HG03095 (cell line): ENCODE data around the gene ADNP2.

Source experiments
- ATAC-seq: cut with Tn5 transposase; IDR thresholded peaks from one replicate; pipeline ENCODE4 v1.9.1; 2021; ENCODE audit warnings: moderate library complexity; ENCODE audit not compliant: unreplicated experiment

The ADNP2 gene

GRCh38 chr18:80105369-80106167 lies 3.5 kb upstream of the ADNP2 start:
- ATAC-seq: peak; percentile 49

DNA sequence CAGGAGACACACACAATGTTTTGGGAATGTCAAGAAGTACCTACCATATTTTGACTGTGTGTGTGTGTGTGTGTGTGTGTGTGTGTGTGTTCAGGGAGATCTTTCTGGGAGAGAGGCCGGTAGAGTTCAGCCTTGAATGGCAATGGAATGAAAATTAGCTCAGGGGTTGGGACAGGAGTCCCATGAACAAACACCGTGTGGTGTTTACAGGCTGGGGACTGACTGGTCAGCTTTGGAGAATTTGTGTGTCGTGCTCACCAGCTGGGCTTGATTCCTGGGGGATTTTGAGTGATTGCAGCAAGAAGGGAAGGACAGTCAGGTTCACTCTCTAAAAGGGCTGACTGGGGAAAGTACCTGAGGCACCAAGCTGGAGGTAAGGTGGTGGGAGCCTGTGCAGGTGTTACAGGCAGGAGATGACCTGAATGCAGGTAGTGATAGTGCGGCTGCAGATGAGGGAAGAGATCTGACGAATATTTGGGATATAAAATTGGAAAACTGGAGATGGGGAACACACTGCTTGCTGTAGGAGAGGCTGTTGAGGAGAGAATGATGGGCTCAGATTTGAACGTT lies 2.5 kb upstream of the ADNP2 start:
- ATAC-seq: no peak

- no peak for ATAC-seq
Observed at GRCh38 chr18:80107426-80107825, 1.6 kb upstream of the ADNP2 start.

DNA sequence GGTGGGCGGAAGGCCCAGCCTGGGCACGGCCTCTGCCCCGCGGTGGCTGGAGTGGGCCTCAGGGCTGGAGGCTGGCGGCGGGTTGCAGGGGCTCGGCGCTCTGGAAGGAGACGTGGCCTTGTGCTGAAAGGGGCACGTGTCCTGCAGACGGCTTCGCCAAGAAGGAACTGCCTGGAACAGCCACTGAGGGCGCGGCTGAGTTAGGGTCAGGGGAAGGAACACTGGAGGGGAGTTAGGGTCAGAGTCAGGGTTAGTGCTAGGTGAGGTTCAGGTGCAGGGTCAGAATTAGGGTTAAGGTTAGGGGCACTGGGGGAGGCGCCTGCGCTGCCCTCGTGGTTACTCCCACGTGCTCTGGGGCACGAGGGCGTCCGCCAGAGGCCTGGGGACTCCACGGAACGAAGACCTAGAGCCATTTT lies 933 bp upstream of the ADNP2 start:
- ATAC-seq: no peak

- ATAC-seq: peak; percentile 26
Observed at GRCh38 chr18:80109676-80110078, 615 bp downstream of the ADNP2 start.

DNA sequence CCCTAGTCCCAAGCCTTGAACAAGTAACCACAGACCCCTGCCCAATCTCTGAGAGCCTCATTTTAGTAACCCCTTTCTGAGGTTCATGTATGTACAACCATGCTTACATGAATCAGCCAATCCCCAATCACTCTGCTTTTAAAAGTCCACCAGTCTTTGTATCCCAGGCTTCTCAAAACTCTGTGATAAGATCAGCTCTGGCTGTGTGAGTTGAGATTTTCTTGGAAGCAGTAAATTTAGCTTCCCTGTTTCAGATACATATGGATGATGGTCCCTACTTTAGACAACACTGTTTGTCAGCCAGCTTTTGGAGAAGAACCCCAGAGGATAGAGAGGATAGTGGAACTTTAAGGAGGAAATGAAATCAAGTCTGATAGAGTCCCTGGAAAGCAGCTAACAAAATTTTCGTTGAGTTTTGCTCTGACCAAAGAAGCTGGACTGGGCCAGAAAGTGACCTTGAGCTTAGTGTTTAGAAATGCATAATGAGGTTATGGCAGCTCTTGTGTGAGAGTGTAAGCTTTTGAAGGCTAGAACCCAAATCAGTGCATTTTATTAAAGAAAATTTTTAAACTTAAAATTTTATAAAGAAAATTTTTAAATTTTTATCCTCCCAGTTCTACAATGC lies 3.7 kb downstream of the ADNP2 start:
- no peak for ATAC-seq

DNA sequence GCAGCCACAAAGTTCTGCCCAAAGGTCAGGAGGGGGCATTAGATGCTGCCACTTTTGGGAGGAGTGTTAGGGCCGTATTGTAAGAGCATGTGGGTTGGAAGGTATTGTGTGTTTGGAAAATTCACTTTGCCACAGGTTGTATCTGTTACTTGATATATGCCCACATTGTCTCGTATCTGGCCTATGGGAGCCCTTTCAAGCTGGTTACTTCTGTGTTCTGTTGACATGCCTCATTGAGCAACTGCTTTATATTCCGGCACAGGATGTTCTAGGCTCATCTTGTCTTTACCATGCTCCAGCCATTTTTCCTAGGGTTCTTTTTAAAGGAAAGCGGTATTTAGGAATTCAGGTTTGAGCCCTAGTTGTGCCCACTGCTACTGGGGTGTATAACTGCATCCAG lies 6.0 kb downstream of the ADNP2 start:
- no peak for ATAC-seq

GRCh38 chr18:80119111-80119510 lies 10.0 kb downstream of the ADNP2 start:
- no peak for ATAC-seq

- no peak for ATAC-seq
Observed at GRCh38 chr18:80120932-80121331, 11.9 kb downstream of the ADNP2 start.

DNA sequence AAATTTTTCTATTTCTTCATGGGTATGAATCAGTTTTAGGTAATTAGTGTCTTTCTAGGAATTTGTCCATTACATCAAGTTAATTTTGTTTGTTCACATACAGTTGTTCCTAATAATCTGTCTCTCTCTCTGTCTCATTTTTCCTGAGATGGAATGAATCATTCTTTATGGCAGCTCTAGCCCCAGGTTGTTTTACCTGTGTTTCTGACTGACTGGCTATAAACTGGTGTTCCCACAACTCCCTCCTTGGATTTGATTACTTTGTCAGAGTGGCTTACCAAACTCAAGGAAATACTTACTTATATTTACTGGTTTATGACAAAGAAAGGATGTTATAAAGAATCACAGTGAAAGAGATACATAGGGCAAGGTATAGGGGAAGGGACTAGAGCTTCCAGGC lies 15.1 kb downstream of the ADNP2 start:
- ATAC-seq: no peak

DNA sequence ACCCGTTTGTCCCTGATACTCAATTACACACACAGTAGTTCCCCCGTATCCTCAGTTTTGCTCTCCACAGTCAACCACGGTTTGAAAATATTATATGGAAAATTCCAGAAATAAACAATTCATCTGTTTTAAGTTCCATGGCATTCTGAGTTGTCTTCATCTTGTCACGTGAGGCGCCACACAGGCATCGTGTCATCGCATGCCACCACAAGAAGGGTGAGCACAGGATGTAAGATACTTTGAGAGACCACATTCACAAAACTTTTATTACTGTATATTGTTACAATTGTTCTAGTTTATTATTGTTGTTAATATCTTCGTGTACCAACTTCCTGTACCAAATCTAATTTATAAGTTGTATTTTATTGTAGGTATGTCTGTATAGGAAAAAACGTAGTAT lies 17.7 kb downstream of the ADNP2 start:
- no peak for ATAC-seq

DNA sequence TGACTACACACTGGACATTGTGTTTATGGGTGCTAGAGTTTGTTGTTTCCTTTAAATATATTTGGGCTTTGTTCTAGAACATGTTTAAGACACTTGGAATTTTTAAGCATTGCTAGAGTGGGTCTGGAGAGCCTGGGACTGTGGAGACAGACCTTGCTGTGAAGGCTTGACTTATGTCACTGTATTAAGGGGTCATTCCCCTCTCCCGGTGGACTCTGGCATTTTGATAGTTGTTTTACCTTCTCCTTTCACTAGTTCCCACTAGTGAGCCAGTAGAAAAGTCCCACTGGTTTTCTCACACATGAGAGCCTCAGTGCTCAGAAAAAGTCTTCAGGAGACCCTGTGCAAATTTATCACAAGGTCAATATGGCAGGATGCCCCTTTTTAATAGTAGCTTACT lies 18.6 kb downstream of the ADNP2 start:
- ATAC-seq: no peak

- no peak for ATAC-seq
Observed at GRCh38 chr18:80129672-80130367, 20.8 kb downstream of the ADNP2 start.

DNA sequence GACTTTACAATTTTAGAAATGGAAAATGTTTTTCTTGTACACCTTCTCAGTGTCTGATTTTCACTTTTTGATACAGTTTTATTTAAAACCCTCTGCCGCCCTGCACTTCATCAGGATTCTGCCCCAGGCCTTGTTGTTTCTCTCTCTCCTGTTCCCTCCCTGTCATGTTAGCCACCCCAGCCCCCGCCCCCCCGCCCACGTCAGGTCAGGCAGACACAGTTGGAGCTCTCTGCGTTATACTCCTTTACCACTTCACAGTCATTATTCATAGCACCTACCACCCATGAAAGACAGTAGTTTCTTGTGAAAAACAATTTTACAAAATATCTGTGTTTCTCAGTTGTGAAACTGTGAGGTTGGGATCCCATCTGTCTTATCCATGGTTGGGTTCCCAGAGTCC lies 21.5 kb downstream of the ADNP2 start:
- no peak for ATAC-seq

- no peak for ATAC-seq
Observed at GRCh38 chr18:80132180-80132812, 23.2 kb downstream of the ADNP2 start.

GRCh38 chr18:80133124-80133523 lies 24.1 kb downstream of the ADNP2 start:
- no peak for ATAC-seq

DNA sequence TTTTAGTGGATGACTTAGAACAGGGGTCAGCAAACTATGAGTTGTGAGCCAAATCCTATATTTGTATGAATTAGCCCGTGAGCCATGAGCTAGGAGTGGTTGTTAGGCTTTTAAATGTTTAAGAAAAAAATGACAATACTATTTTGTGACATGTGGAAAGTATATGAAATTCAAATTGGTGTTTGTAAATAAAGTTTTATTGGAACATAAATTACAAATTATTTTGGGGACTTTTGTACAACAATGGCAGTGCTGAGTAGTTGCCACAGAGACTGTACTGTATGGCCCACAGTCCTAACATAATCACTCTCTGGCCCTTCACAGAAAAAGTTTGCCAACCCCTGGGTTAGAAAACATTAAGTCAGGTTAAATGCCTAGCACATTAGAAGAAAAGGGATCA lies 26.1 kb downstream of the ADNP2 start:
- no peak for ATAC-seq

DNA sequence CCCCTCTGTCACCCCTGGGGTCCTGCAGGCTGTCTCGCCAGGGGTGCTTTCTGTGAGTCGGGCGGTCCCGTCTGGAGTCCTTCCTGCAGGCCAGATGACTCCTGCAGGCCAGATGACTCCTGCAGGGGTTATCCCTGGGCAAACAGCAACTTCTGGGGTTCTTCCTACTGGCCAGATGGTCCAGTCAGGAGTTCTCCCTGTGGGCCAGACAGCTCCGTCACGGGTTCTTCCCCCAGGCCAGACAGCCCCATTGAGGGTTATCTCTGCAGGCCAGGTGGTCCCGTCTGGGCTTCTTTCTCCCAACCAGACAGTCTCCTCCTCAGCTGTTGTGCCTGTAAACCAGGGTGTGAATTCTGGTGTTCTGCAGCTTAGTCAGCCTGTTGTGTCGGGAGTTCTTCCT lies 27.6 kb downstream of the ADNP2 start:
- no peak for ATAC-seq

- no peak for ATAC-seq
Observed at GRCh38 chr18:80137137-80137536, 28.1 kb downstream of the ADNP2 start.

DNA sequence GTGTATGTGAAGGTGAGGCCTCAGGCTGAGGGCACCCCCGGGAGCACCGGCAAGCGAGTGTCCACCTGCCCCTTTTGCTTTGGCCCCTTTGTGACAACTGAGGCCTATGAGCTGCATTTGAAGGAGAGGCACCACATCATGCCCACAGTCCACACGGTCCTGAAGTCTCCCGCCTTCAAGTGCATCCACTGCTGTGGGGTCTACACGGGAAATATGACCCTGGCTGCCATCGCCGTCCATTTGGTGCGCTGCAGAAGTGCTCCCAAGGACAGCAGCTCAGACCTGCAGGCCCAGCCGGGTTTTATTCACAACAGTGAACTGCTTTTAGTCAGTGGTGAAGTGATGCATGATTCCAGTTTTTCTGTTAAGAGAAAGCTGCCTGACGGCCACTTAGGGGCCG lies 28.9 kb downstream of the ADNP2 start:
- ATAC-seq: no peak

DNA sequence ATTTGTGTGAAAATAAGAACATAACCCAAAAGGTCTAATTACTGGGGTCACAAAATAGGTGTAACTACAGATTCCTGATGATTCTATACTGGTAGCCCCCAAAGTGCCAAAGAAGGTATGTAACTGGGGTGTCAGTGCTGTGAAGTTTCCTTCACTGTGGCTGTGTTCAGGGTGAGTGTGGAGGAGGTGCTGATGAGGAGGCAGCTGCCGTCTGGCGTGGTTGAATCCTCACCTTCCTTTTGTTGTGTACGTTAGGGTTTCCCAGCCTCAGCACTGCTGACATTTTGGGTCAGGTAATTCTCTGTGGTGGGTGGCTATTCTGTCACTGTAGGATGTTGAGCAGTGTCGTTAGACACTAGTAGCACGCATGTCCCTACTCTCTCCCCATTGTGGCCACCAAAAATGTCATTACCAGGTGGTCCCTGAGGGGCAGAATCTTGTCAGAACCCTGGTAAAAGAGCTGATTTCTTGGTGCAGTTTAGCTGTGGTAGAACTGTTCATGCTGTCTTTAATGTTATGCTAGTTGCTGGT lies 31.5 kb downstream of the ADNP2 start:
- no peak for ATAC-seq
